ENCODE measurements around the gene TMOD3.
A peak's percentile ranks its signal among the peaks of the same experiment; 100 is the strongest.

Gene TMOD3

GRCh38 chr15:51908316-51908715 lies 78.9 kb downstream of the TMOD3 start:
- DNase-seq, result no peak

GRCh38 chr15:51909584-51909983 lies 80.1 kb downstream of the TMOD3 start:
- DNase-seq, result no peak

- DNase-seq, result no peak
These were observed 83.1 kb downstream of the TMOD3 start for GRCh38 chr15:51912528-51912927.

GRCh38 chr15:51917493-51917892 lies 88.0 kb downstream of the TMOD3 start:
- no peak for DNase-seq

- peak in 3 of 14 donors; percentile 0 to 14 (median 3) for DNase-seq
These were observed 95.0 kb downstream of the TMOD3 start for GRCh38 chr15:51924156-51925068.

GRCh38 chr15:51926809-51927208 lies 97.4 kb downstream of the TMOD3 start:
- no peak for DNase-seq

GRCh38 chr15:51931016-51931415 lies 101.6 kb downstream of the TMOD3 start:
- no peak for DNase-seq

- no peak for DNase-seq
These were observed 102.2 kb downstream of the TMOD3 start for GRCh38 chr15:51931638-51932037.

- DNase-seq, result no peak
These were observed 102.7 kb downstream of the TMOD3 start for GRCh38 chr15:51932161-51932560.

GRCh38 chr15:51935466-51936104 lies 106.1 kb downstream of the TMOD3 start:
- no peak for DNase-seq

- DNase-seq, result no peak
These were observed 106.6 kb downstream of the TMOD3 start for GRCh38 chr15:51936105-51936478.

- no peak for DNase-seq
These were observed 108.8 kb downstream of the TMOD3 start for GRCh38 chr15:51938286-51938685.

- no peak for DNase-seq
These were observed 109.8 kb downstream of the TMOD3 start for GRCh38 chr15:51939216-51939615.

- no peak for DNase-seq
These were observed 117.7 kb downstream of the TMOD3 start for GRCh38 chr15:51947124-51947523.

- no peak for DNase-seq
These were observed 123.4 kb downstream of the TMOD3 start for GRCh38 chr15:51952805-51953204.

GRCh38 chr15:51955504-51955903 lies 126.1 kb downstream of the TMOD3 start:
- no peak for DNase-seq
